ENCODE data around the gene SGPP2. TPM values are rescaled to one million over a fixed set of nuclear protein-coding genes. Genes with fewer than 3 reads are reported as not detected.

The SGPP2 gene
- total and polyA plus RNA-seq, 2 experiments from 2014 or later: 0.08 TPM; not detected in 1

GRCh38 chr2:222577341-222577740 lies 153.0 kb downstream of the SGPP2 start:
- no peak overlapping the region for H2AFZ ChIP-seq
- ATAC-seq (peak; percentile 71), DNase-seq (ENCODE audit: low spot score) (peak; percentile 22)
- Mint-ChIP-seq H3K27ac (peak overlapping the region; percentile 36; the same call in 1 of the 2 replicates), H3K27me3 (ENCODE audit: insufficient read depth, low read depth, poor library complexity) (peaks cover 3% of the 10 kb centered on the region), H3K4me3 (no peak overlapping the region), H3K9me3 (no peaks in the 10 kb centered on the region), H3K4me1 (peaks cover 17% of the 10 kb centered on the region; the same call in 2 of the 3 replicates), H3K36me3 (ENCODE audit: low read depth) (peaks cover 3% of the 10 kb centered on the region; the same call in 1 of the 3 replicates)
- TF ChIP-seq POLR2AphosphoS5 (IDR thresholded peaks at IDR 0.05; ENCODE audit: low read depth) (no peak), ETS1 (IDR thresholded peaks at IDR 0.05) (no peak), EZH2 (IDR thresholded peaks at IDR 0.05; ENCODE audit: low read depth, unreplicated experiment) (no peak), CREB1 (CRISPR knock-in tag; IDR thresholded peaks at IDR 0.05; ENCODE audit: low read depth) (no peak), ZNF114 (CRISPR knock-in tag; IDR thresholded peaks at IDR 0.05) (no peak), JUNB (IDR thresholded peaks at IDR 0.05; ENCODE audit: unreplicated experiment) (no peak), REST (IDR thresholded peaks at IDR 0.05; ENCODE audit: unreplicated experiment) (no peak), EZH2phosphoT487 (IDR thresholded peaks at IDR 0.05; ENCODE audit: unreplicated experiment) (no peak), ZNF331 (CRISPR knock-in tag; IDR thresholded peaks at IDR 0.05; ENCODE audit: low read depth) (no peak), CTCF (conservative IDR thresholded peaks at IDR 0.05; ENCODE audit: low read depth in 2 of 2) (no peak), NANOG (IDR thresholded peaks at IDR 0.05; ENCODE audit: borderline replicate concordance) (no peak), STAT1 (IDR thresholded peaks at IDR 0.05; ENCODE audit: unreplicated experiment) (no peak), ZNF462 (CRISPR knock-in tag; IDR thresholded peaks at IDR 0.05) (no peak)
- no peaks in the 10 kb centered on the region for H3K79me2 ChIP-seq (replicated peaks; ENCODE audit: insufficient read depth)
- H3K4me1 ChIP-seq (ENCODE audit: insufficient read depth): no peaks in the 10 kb centered on the region
- no peaks in the 10 kb centered on the region for H3F3A ChIP-seq (replicated peaks; ENCODE audit: low read depth)
- H3K4me3 ChIP-seq: no peak overlapping the region
- H3K27me3 ChIP-seq (ENCODE audit: insufficient read depth): no peaks in the 10 kb centered on the region
- no peak overlapping the region for H3K27ac ChIP-seq (ENCODE audit: low read depth)
- H3K36me3 ChIP-seq (ENCODE audit: insufficient read depth): no peaks in the 10 kb centered on the region
- H4K20me1 ChIP-seq (replicated peaks; ENCODE audit: insufficient read depth): peaks cover 3% of the 10 kb centered on the region; the same call in 1 of the 2 replicates
- no peaks in the 10 kb centered on the region for H3K9me2 ChIP-seq (ENCODE audit: insufficient read depth)
- no peak overlapping the region for H3K4me2 ChIP-seq
